HEK293 (cell line): Measurements from ENCODE around the gene ZNF236.

Source experiments
- CTCF ChIA-PET: fragments of 350-600 bp; formaldehyde crosslinking; extraction: SDS; loops from one replicate; lab custom pipeline; 2021; ENCODE audit warnings: antibody characterized with exemption; lab: Yijun Ruan, JAX
- POLR2A ChIA-PET: fragments of 300-600 bp; formaldehyde crosslinking; extraction: SDS; loops from one replicate; lab custom pipeline; 2020; ENCODE audit warnings: antibody characterized with exemption, inconsistent platforms; lab: Yijun Ruan, JAX
- H3K27ac ChIP-seq: fragments of 200-500 bp; sonication (Bioruptor generic); 2 replicates; pipeline ENCODE4 v1.5.1; 2014; ENCODE audit warnings: low read depth, low read length, control low read depth, inconsistent platforms; ENCODE audit errors: extremely low read depth
- H3K36me3 ChIP-seq, 2 experiments: fragments of 200-500 bp in 1 of 2; sonication (Bioruptor generic) in 1 of 2; 1 replicate in 1 of 2; 2 replicates in 1 of 2; pipeline ENCODE4 v1.5.1; 2014 to 2017; ENCODE audit warnings: inconsistent platforms in 2 of 2, low read length in 2 of 2; ENCODE audit not compliant: control insufficient read depth in 2 of 2, insufficient read depth in 1 of 2
- H3K4me1 ChIP-seq: fragments of 200-500 bp; sonication (Bioruptor generic); 2 replicates; pipeline ENCODE4 v1.5.1; 2014; ENCODE audit warnings: mild to moderate bottlenecking, low read length, inconsistent platforms; ENCODE audit not compliant: control insufficient read depth, insufficient read depth
- H3K4me3 ChIP-seq: 2 replicates; pipeline ENCODE4 v1.5.1; 2011; ENCODE audit warnings: low read depth, mild to moderate bottlenecking, control low read depth, low read length, moderate library complexity
- H3K9me3 ChIP-seq: fragments of 200-500 bp; sonication (Bioruptor generic); 2 replicates; pipeline ENCODE4 v1.5.1; 2014; ENCODE audit warnings: low read depth, low read length, inconsistent platforms; ENCODE audit not compliant: control insufficient read depth, insufficient read depth
- CTCF ChIP-seq: fragments of 450-650 bp; formaldehyde crosslinking; IDR thresholded peaks from 2 replicates; pipeline ENCODE4 v1.5.1; 2016; ENCODE audit warnings: missing biosample characterization, missing genetic modification characterization
- EGR2 ChIP-seq: fragments of 450-650 bp; formaldehyde crosslinking; IDR thresholded peaks from 2 replicates; pipeline ENCODE4 v1.5.1; 2016; ENCODE audit warnings: low read depth, missing biosample characterization, missing genetic modification characterization
- GLIS1 ChIP-seq: fragments of 450-650 bp; formaldehyde crosslinking; IDR thresholded peaks from 2 replicates; pipeline ENCODE4 v1.5.1; 2016; ENCODE audit warnings: missing biosample characterization, missing genetic modification characterization
- HIC1 ChIP-seq: fragments of 450-650 bp; formaldehyde crosslinking; IDR thresholded peaks from 2 replicates; pipeline ENCODE4 v1.5.1; 2016; ENCODE audit warnings: missing biosample characterization, missing genetic modification characterization
- SP2 ChIP-seq: fragments of 450-650 bp; formaldehyde crosslinking; IDR thresholded peaks from 2 replicates; pipeline ENCODE4 v1.5.1; 2016; ENCODE audit warnings: missing biosample characterization, missing genetic modification characterization
- ZBTB20 ChIP-seq: fragments of 450-650 bp; formaldehyde crosslinking; IDR thresholded peaks from 2 replicates; pipeline ENCODE4 v1.5.1; 2016; ENCODE audit warnings: missing biosample characterization, missing genetic modification characterization
- ZFP69B ChIP-seq: fragments of 450-650 bp; formaldehyde crosslinking; IDR thresholded peaks from 2 replicates; pipeline ENCODE4 v1.5.1; 2016; ENCODE audit warnings: missing biosample characterization, missing genetic modification characterization
- ZNF133 ChIP-seq: fragments of 450-650 bp; formaldehyde crosslinking; IDR thresholded peaks from 2 replicates; pipeline ENCODE4 v1.5.1; 2016; ENCODE audit warnings: missing biosample characterization, missing genetic modification characterization
- ZNF146 ChIP-seq: fragments of 450-650 bp; formaldehyde crosslinking; IDR thresholded peaks from 2 replicates; pipeline ENCODE4 v1.5.1; 2016; ENCODE audit warnings: missing biosample characterization, missing genetic modification characterization
- ZNF157 ChIP-seq: fragments of 450-650 bp; formaldehyde crosslinking; IDR thresholded peaks from 2 replicates; pipeline ENCODE4 v1.5.1; 2016; ENCODE audit warnings: missing biosample characterization, missing genetic modification characterization
- ZNF214 ChIP-seq: fragments of 450-650 bp; formaldehyde crosslinking; IDR thresholded peaks from 2 replicates; pipeline ENCODE4 v1.5.1; 2017; ENCODE audit warnings: missing biosample characterization, mild to moderate bottlenecking, missing genetic modification characterization, borderline replicate concordance
- ZNF350 ChIP-seq: fragments of 450-650 bp; formaldehyde crosslinking; IDR thresholded peaks from 2 replicates; pipeline ENCODE4 v1.5.0; 2017; ENCODE audit warnings: missing biosample characterization, mild to moderate bottlenecking, missing genetic modification characterization
- ZNF423 ChIP-seq: fragments of 450-650 bp; formaldehyde crosslinking; IDR thresholded peaks from 2 replicates; pipeline ENCODE4 v1.5.1; 2016; ENCODE audit warnings: missing biosample characterization, missing genetic modification characterization
- ZNF513 ChIP-seq: fragments of 450-650 bp; IDR thresholded peaks from 2 replicates; pipeline ENCODE4 v1.5.1; 2018; ENCODE audit warnings: missing biosample characterization, missing genetic modification characterization
- ZNF518A ChIP-seq: fragments of 450-650 bp; formaldehyde crosslinking; conservative IDR thresholded peaks from 2 replicates; pipeline ENCODE4 v1.5.1; 2016; ENCODE audit warnings: low read depth, missing biosample characterization, missing genetic modification characterization
- ZNF529 ChIP-seq: fragments of 450-650 bp; formaldehyde crosslinking; IDR thresholded peaks from 2 replicates; pipeline ENCODE4 v1.5.1; 2017; ENCODE audit warnings: missing genetic modification characterization, missing biosample characterization; ENCODE audit not compliant: insufficient replicate concordance
- ZNF530 ChIP-seq: fragments of 450-650 bp; formaldehyde crosslinking; IDR thresholded peaks from 2 replicates; pipeline ENCODE4 v1.5.1; 2016; ENCODE audit warnings: low read depth, missing biosample characterization, missing genetic modification characterization
- ZNF571 ChIP-seq: fragments of 450-650 bp; formaldehyde crosslinking; IDR thresholded peaks from 2 replicates; pipeline ENCODE4 v1.5.0; 2017; ENCODE audit warnings: missing biosample characterization, missing genetic modification characterization
- ZNF585B ChIP-seq: fragments of 450-650 bp; formaldehyde crosslinking; IDR thresholded peaks from 2 replicates; pipeline ENCODE4 v1.5.1; 2016; ENCODE audit warnings: missing biosample characterization, missing genetic modification characterization
- ZNF664 ChIP-seq: fragments of 450-650 bp; formaldehyde crosslinking; IDR thresholded peaks from 2 replicates; pipeline ENCODE4 v1.5.1; 2016; ENCODE audit warnings: missing biosample characterization, missing genetic modification characterization
- ZNF692 ChIP-seq: fragments of 450-650 bp; formaldehyde crosslinking; IDR thresholded peaks from 2 replicates; pipeline ENCODE4 v1.5.1; 2016; ENCODE audit warnings: missing biosample characterization, missing genetic modification characterization
- ZNF704 ChIP-seq: fragments of 450-650 bp; formaldehyde crosslinking; IDR thresholded peaks from 2 replicates; pipeline ENCODE4 v1.5.1; 2016; ENCODE audit warnings: missing biosample characterization, missing genetic modification characterization

Gene ZNF236

GRCh38 chr18:76986406-76986805, 164.0 kb downstream of the ZNF236 start (continued):
- TF ChIP-seq CTCF (tag by site-specific recombination) (no peak), ZNF214 (tag by site-specific recombination) (no peak), GLIS1 (tag by site-specific recombination) (no peak), ZNF704 (no peak), ZNF692 (no peak), ZNF530 (no peak), ZNF350 (tag by site-specific recombination) (no peak), ZNF157 (no peak), ZNF571 (tag by site-specific recombination) (no peak), EGR2 (tag by site-specific recombination) (no peak), ZNF664 (tag by site-specific recombination) (no peak)

- Histone ChIP-seq H3K9me3 (no peaks in the 10 kb centered on the region), H3K4me3 (no peak overlapping the region), H3K36me3 (no peaks in the 10 kb centered on the region), H3K4me1 (no peaks in the 10 kb centered on the region), H3K27ac (no peak overlapping the region)
- ChIA-PET CTCF (interaction anchor here (3.0 kb wide), 1 partner anchor 12 kb away, joined by 17 read pairs; no protein-coding TSS in a partner anchor), POLR2A (no interaction called here)
- TF ChIP-seq SP2 (tag by site-specific recombination), result no peak
- TF ChIP-seq ZNF146 (tag by site-specific recombination), result no peak
- no peak for TF ChIP-seq ZNF513 (tag by site-specific recombination)
- no peak for TF ChIP-seq ZNF529 (tag by site-specific recombination)
- no peak for TF ChIP-seq ZNF704
- no peak for TF ChIP-seq HIC1
- TF ChIP-seq ZNF585B, result no peak
- TF ChIP-seq ZFP69B (tag by site-specific recombination), result no peak
- no peak for TF ChIP-seq ZNF133 (tag by site-specific recombination)
- no peak for TF ChIP-seq ZNF518A (tag by site-specific recombination)
- TF ChIP-seq ZNF423 (tag by site-specific recombination), result no peak
- TF ChIP-seq ZBTB20 (tag by site-specific recombination), result no peak
Observed at GRCh38 chr18:76988031-76988826, 165.9 kb downstream of the ZNF236 start.
